GM12878 (cell line): ENCODE measurements around the gene CAV1. TPM values are rescaled to one million over a fixed set of nuclear protein-coding genes. Genes with fewer than 3 reads are reported as not detected.

ENCODE experiments used
- ATAC-seq: fragments of 200-7000 bp; cut with Tn5 transposase; 3 replicates; pipeline ENCODE4 v1.9.1; 2020; ENCODE audit warnings: mild to moderate bottlenecking, moderate library complexity
- BruUV-seq: library from RNA; stranded (reverse); fragments of 400-500 nt; replicated peaks from 2 replicates; lab custom pipeline; 2021; lab: Mats Ljungman, UMichigan
- CTCF ChIA-PET: fragments of 300-600 bp; sonication (Branson Sonifier 250); formaldehyde crosslinking; extraction: SDS; loops from one replicate; lab custom pipeline; 2021; ENCODE audit warnings: inconsistent platforms; lab: Yijun Ruan, JAX
- POLR2A ChIA-PET: fragments of 350-600 bp; formaldehyde crosslinking; extraction: SDS; loops from one replicate; lab custom pipeline; 2021; ENCODE audit warnings: inconsistent platforms; lab: Charles Lee
- RAD21 ChIA-PET: fragments of 300-600 bp; sonication (Branson Sonifier 250); formaldehyde crosslinking; loops from one replicate; lab custom pipeline; 2023; ENCODE audit warnings: antibody characterized with exemption; ENCODE audit not compliant: unreplicated experiment; lab: Charles Lee
- SMC1A ChIA-PET: fragments of 300-600 bp; sonication (Branson Sonifier 250); formaldehyde crosslinking; loops from one replicate; lab custom pipeline; 2023; ENCODE audit not compliant: unreplicated experiment, uncharacterized antibody; lab: Charles Lee
- DNase-seq: peaks from one replicate; pipeline ENCODE4 v3.0.0-alpha.2; 2011; ENCODE audit warnings: low read depth, low spot score
- FAIRE-seq: peaks from 3 replicates; lab custom pipeline; 2011; peaks lifted over from hg19 to GRCh38; lab: Jason Lieb, UNC
- H2AFZ ChIP-seq: 2 replicates; pipeline ENCODE4 v1.6.0; 2011; ENCODE audit warnings: low read depth, low read length, control low read depth; ENCODE audit not compliant: control insufficient read depth
- H3K27ac ChIP-seq: 2 replicates; pipeline ENCODE4 v1.5.1; 2011; ENCODE audit warnings: control low read depth; ENCODE audit not compliant: control insufficient read depth, insufficient read depth
- H3K27me3 ChIP-seq, 2 experiments: replicated peaks in 1 of 2; 2 replicates each; pipeline versions ENCODE4 v1.6.0 to v1.6.1; 2011; ENCODE audit warnings: low read length in 1 of 2; ENCODE audit not compliant: control insufficient read depth in 2 of 2, insufficient read depth in 2 of 2
- H3K36me3 ChIP-seq, 2 experiments: 2 replicates each; pipeline ENCODE4 v1.5.1; 2011; ENCODE audit warnings: low read length in 1 of 2; ENCODE audit not compliant: control insufficient read depth in 2 of 2, insufficient read depth in 2 of 2
- H3K4me1 ChIP-seq: 2 replicates; pipeline ENCODE4 v1.6.1; 2011; ENCODE audit warnings: mild to moderate bottlenecking, low read length, moderate library complexity, mixed read lengths; ENCODE audit not compliant: control insufficient read depth, insufficient read depth
- H3K4me2 ChIP-seq: 2 replicates; pipeline ENCODE4 v1.6.0; 2011; ENCODE audit warnings: control low read depth; ENCODE audit not compliant: control insufficient read depth, insufficient read depth
- H3K4me3 ChIP-seq: fragments of 200-600 bp; sonication (generic); 2 replicates; pipeline ENCODE4 v1.5.1; 2016
- H3K79me2 ChIP-seq: 2 replicates; pipeline ENCODE4 v1.6.0; 2011; ENCODE audit warnings: low read length; ENCODE audit not compliant: control insufficient read depth, insufficient read depth
- H3K9ac ChIP-seq: 2 replicates; pipeline ENCODE4 v1.8.0; 2011; ENCODE audit warnings: low read length, control low read depth, mixed read lengths; ENCODE audit not compliant: control insufficient read depth, insufficient read depth
- H3K9me3 ChIP-seq: replicated peaks from 3 replicates; pipeline ENCODE4 v1.5.1; 2011; ENCODE audit warnings: mild to moderate bottlenecking, low read length; ENCODE audit not compliant: control insufficient read depth, insufficient read depth
- H4K20me1 ChIP-seq: 2 replicates; pipeline ENCODE4 v1.6.0; 2011; ENCODE audit not compliant: control insufficient read depth, insufficient read depth
- E4F1 ChIP-seq: fragments of 450-650 bp; IDR thresholded peaks from 2 replicates; pipeline ENCODE4 v1.6.1; 2018; ENCODE audit warnings: borderline replicate concordance, mild to moderate bottlenecking; ENCODE audit not compliant: partially characterized antibody
- ETV6 ChIP-seq, 2 experiments: fragments of 450-650 bp in 1 of 2; IDR thresholded peaks in 1 of 2; conservative IDR thresholded peaks in 1 of 2; 2 replicates each; pipeline ENCODE4 v1.6.1; 2014; ENCODE audit warnings: antibody characterized with exemption in 1 of 2, borderline replicate concordance in 1 of 2, low read depth in 1 of 2, mild to moderate bottlenecking in 1 of 2, moderate library complexity in 1 of 2
- FOXK2 ChIP-seq: fragments of 450-650 bp; IDR thresholded peaks from 2 replicates; pipeline ENCODE4 v1.6.1; 2017; ENCODE audit warnings: mild to moderate bottlenecking, moderate library complexity
- HSF1 ChIP-seq: fragments of 150-350 bp; IDR thresholded peaks from 2 replicates; pipeline ENCODE4 v1.6.1; 2014; ENCODE audit warnings: mild to moderate bottlenecking, low read depth, low read length
- POLR2AphosphoS2 ChIP-seq: IDR thresholded peaks from 2 replicates; pipeline ENCODE4 v1.6.1; 2011; ENCODE audit warnings: low read depth, mild to moderate bottlenecking, low read length, improper control_type of control experiment, moderate library complexity
- PRDM15 ChIP-seq: fragments of 450-650 bp; formaldehyde crosslinking; IDR thresholded peaks from 2 replicates; pipeline ENCODE4 v1.4.0; 2020; ENCODE audit warnings: mild to moderate bottlenecking, moderate library complexity
- RBBP5 ChIP-seq: fragments of 200-600 bp; sonication (generic); conservative IDR thresholded peaks from 2 replicates; pipeline ENCODE4 v1.6.1; 2016
- RUNX3 ChIP-seq: IDR thresholded peaks from 2 replicates; pipeline ENCODE4 v1.6.1; 2012; ENCODE audit warnings: low read length, inconsistent platforms
- TARDBP ChIP-seq: IDR thresholded peaks from 2 replicates; pipeline ENCODE4 v1.6.1; 2016; ENCODE audit warnings: borderline replicate concordance
- ZNF207 ChIP-seq: fragments of 450-650 bp; IDR thresholded peaks from 2 replicates; pipeline ENCODE4 v1.6.1; 2014; ENCODE audit warnings: antibody characterized with exemption, mild to moderate bottlenecking, borderline replicate concordance
- ZZZ3 ChIP-seq: IDR thresholded peaks from 2 replicates; pipeline ENCODE4 v1.6.1; 2011; ENCODE audit warnings: low read depth; ENCODE audit not compliant: control insufficient read depth, insufficient read length
- WGBS: methylation state at CpG from one replicate; pipeline ENCODE4 v1.1.6; 2016; ENCODE audit warnings: low lambda C conversion rate; ENCODE audit not compliant: insufficient replicate concordance, insufficient coverage; ENCODE audit errors: missing lambda C conversion rate; 5-methylcytosine and 5-hydroxymethylcytosine counted together
- in situ Hi-C: fragments of 300-500 bp; cut with MboI; formaldehyde crosslinking; loops from 9 replicates; pipeline ENCODE4 v1.14.3; 2018; ENCODE audit warnings: mixed read lengths
- intact Hi-C: fragments of 100-400 bp; cut with micrococcal nuclease; formaldehyde crosslinking; loops from one replicate; pipeline ENCODE4 v1.14.2; 2022; ENCODE audit not compliant: unreplicated experiment
- polyA plus RNA-seq, 11 experiments: library from polyadenylated mRNA; depleted of rRNA in 4 of 11; unstranded in 6 of 11; stranded (reverse) in 5 of 11; fragments of >200 nt; fragmentation: Nextera tagmentation in 4 of 11; fragmentation: Illumina TruSeq in 1 of 11; extraction: Ambion mirVana in 4 of 11; extraction: Trizol in 1 of 11; gene quantifications; 1 replicate in 1 of 11; 2 replicates in 10 of 11; pipeline versions ENCODE4 v1.2.1 to v1.2.3, GENCODE V29; 2011 to 2016; ENCODE audit warnings: inconsistent platforms in 2 of 11, missing spikeins in 2 of 11, low read depth in 1 of 11
- total RNA-seq, 4 experiments: library from RNA; depleted of rRNA in 3 of 4; stranded (reverse); fragments of >200 nt in 3 of 4; fragmentation: Illumina TruSeq in 1 of 4; extraction: Trizol in 1 of 4; gene quantifications; 2 replicates each; pipeline versions ENCODE4 v1.2.1 to v1.2.3, GENCODE V29; 2013 to 2021

The CAV1 gene
- total and polyA plus RNA-seq, 10 of the 15 experiments (the other 5 are each of a cell fraction or from before 2014, with no cell fraction given): 0.45 to 26.5 (median 2.0) TPM

DNA sequence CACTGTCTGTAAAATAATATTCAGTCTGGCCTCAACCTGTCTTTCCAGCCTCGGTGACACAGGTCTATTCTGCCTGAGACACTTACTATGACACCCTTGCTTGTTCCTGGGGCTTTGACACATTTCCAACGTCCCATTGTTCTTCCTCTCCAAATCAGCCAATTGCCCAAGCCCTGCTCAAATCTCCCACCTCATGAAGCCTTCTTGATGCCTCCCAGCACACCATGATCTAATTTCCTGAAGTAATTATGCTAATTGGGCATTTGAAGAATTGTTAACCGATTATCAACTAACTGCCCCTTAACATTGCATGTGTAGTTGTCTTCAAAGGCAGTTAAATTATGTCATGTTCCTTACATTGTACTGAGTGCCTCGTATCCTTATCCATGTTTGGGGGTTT, 33.1 kb downstream of the CAV1 start:
- no peak for FAIRE-seq
- no peaks in the 10 kb centered on the region for H3K27me3 ChIP-seq
- no peak overlapping the region for H3K4me3 ChIP-seq
- no peaks in the 10 kb centered on the region for H4K20me1 ChIP-seq
- H3K4me1 ChIP-seq: no peaks in the 10 kb centered on the region
- in situ Hi-C loops (no loop called here), intact Hi-C loops (no loop called here)
- no TSS peak for BruUV-seq
- H3K36me3 ChIP-seq: no peaks in the 10 kb centered on the region
- no peak overlapping the region for H3K27ac ChIP-seq
- no peak overlapping the region for H3K9ac ChIP-seq
- ChIA-PET RAD21 (no interaction called here), SMC1A (no interaction called here), CTCF (interaction anchor here (0.7 kb wide), 1 partner anchor 116 kb away, joined by 3 read pairs; no protein-coding TSS in a partner anchor), POLR2A (no interaction called here)
- H3K79me2 ChIP-seq: no peaks in the 10 kb centered on the region
- no peak overlapping the region for H3K4me2 ChIP-seq
- WGBS: 56% methylated on average over 4 of the region's 4 CpGs
- no peak overlapping the region for H2AFZ ChIP-seq
- ATAC-seq: no peak
- no peak for DNase-seq
- no peaks in the 10 kb centered on the region for H3K9me3 ChIP-seq
- TF ChIP-seq RUNX3: no peak
- no peak for TF ChIP-seq PRDM15 (CRISPR knock-in tag)
- no peak for TF ChIP-seq ZNF207
- TF ChIP-seq RBBP5: no peak
- no peak for TF ChIP-seq HSF1
- TF ChIP-seq E4F1: no peak
- TF ChIP-seq ETV6 (conservative IDR thresholded peaks at IDR 0.05 in 1 of 2, IDR thresholded peaks at IDR 0.05 in 1 of 2; ENCODE audit: borderline replicate concordance in 1 of 2, low read depth in 1 of 2): no peak
- no peak for TF ChIP-seq POLR2AphosphoS2
- TF ChIP-seq FOXK2: no peak
- TF ChIP-seq TARDBP: no peak
- TF ChIP-seq ZZZ3: no peak
